Left hindlimb (tissue), 1 donor: ENCODE data around the gene C1RL.

ENCODE experiments used
- DNase-seq: peaks from one replicate; pipeline ENCODE4 v3.0.0-alpha.2; 2018

The C1RL gene

DNA sequence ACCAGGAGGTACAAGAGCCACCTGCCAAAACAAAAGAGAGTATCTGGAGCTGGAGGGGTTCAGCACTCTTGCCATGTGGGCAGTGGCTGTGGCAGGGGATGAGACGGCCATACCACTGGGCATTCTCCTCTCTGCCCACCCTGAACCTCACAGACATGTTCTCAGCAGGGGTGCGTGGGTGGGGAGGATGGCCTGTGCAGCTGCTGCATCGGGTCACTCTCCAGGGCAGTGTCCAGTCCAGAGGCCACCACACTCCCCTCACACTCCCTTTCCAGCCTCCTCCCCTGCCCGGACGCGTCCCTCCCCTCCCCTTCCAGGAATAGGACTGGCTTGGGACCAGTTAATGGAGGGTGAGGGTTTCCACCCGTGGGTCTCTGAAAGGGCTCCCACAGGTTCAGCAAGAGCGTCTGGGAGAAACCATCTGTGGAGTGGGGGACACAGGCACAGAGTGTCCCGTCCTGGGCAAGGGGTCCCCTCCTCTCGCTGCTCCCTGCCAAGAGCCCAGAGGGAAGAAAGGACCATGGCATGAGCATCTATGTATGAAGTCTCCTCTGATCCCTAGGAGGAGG is 17.3 kb downstream of the C1RL start:
- peak; percentile 69 for DNase-seq

DNA sequence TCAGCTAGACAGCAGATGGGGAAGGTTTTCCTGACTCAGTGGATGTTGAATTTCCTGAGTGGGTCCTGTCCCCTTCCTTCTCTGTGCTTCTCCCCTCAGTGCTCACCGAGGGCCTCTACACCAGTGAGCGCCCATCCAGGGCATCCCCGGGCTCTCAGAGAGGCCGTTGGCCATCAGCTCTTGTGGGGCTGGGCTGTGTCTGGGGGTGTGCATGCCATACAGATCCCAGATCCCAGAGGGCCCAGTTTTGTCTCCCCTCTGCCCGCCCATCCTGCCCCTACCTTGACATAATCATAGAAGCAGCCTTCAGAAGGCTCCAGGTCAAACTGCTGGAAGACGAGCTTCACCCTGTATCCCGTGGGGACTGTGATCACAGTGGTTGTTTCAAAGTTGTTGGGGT is 17.8 kb downstream of the C1RL start:
- DNase-seq: no peak

DNA sequence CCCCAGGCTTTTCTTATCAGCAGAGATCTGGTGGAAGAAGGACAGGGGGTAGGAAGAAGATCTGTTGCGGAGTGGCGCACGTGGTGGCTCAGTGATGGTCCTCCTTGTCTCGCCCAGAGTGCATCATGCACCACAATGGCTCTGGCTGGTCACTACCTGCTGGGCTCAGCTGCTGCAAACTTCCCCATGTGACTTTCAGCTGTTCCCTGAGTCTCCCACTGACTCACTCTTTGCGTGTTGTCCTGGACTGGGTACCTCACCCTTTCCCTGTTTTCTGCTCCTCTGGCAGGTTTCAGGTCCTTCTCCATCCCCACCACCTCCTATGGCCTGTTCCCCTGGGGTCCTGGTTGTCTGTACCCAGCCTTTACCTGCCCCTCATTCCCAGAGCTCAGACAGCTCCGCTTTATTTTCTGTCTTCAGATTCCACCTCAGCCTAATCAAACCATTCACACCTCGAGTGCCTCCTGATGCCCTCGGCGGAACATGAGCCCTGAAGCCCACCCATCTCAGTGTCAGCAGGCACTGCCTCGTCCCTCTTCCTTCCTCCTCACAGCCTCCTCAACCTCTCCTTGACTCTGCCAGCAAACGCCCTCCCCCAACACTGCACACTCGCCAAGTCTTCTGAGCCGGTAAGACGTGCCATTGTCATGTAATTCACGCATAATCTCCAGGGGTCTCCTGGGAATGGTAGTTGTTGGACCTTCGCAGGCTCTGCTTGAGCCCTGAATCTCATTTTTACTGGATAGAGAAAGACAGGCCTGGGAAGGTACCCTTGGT is 18.6 kb downstream of the C1RL start:
- no peak for DNase-seq

DNA sequence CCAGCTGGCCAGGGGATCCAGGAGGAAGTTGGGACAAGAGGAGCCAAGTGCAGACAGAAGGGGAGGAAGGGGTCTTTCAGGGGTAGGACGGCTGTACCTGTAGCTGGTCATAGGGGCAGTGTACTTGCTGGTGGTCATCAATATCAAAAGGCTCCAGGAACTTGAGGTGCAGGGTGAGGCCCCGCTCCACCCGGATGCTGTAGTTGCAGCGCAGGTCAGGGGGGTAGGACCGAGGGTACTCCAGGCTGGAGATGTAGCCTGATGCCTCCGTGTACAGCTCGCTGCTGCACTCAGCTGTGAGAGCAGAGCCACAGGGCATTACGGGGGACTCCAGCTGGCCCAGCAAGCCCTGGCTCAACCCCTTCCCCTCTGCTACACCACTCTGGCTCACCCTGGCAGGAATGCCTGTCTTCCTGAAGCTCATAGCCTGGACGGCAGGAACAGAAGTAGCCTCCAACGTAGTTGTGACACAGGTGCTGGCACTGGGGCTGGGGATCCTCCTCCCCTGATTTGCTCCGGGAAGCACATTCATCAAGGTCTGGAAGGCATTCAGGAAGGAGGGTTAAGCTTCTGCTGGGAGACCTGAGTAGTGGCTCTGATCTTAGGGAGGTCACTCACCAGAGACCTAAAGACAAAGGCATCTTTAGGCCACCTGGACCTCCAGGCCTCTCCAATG is 19.7 kb downstream of the C1RL start:
- no peak for DNase-seq

DNA sequence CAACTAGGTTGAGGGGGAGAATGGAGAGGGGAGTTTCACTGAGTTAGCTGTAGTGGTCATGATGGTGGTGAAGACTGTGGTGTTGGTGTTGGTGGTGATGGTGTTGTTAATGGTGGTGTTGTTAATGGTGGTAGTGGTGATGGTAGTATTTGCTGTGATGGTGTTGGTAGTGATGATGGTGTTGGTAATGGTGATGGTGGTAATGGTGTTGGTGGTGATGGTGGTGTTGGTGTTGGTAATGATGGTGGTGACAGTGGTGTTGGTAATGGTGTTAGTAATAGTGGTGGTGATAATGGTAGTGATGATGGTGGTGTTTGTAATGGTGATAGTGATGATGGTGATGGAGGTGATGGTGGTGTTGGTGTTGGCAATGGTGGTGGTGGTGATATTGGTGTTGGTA is 25.9 kb downstream of the C1RL start:
- no peak for DNase-seq

DNA sequence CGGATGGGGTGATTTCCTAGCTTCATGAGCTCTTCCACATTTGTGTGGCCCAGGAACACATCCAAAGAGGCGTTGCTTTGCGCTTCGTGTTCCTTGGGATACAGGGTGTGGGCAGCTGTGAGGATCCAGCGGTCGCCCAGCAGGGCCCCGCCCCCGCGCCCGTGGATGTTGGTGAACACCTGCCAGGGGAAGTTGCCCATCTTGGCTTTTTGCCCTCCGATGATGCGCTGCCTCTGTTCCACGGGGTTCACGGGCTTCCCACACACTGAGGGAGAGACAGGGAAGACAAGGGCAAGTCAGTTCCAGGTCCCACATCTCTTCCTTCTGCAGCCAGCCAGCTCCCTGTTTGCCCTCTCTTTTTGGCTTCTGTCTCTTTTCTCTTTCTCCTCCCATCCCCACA is 28.0 kb downstream of the C1RL start:
- DNase-seq: no peak

DNA sequence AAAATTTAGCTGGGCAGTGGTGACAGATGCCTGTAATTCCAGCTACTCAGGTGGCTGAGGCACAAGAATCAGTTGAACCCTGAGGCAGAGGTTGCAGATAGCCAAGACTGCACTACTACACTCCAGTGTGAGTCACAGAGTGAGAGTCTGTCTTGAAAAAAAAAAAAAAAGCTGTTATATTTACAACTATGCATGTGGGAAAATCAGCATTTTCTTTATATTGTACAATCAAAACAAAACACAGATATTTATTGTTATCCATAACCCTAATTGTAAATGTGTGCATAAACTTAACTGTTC is 29.2 kb downstream of the C1RL start:
- no peak for DNase-seq

DNA sequence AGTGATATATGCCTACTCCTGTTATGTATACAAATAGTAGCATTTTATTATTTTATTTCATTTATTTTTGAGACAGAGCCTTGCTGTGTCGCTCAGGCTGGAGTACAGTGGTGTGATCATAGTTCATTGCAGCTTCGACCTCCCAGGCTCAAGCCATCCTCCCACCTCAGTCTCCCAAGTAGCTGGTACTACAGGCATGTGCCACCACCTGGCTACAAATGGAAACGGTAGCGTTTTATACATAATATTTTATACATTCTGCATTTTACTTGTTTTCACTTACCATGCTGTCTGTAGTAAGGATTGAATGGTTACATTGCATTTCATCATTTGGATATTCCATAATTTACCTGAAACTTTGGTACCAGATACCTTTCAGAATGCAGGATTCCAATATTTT is 30.9 kb downstream of the C1RL start:
- DNase-seq: no peak

DNA sequence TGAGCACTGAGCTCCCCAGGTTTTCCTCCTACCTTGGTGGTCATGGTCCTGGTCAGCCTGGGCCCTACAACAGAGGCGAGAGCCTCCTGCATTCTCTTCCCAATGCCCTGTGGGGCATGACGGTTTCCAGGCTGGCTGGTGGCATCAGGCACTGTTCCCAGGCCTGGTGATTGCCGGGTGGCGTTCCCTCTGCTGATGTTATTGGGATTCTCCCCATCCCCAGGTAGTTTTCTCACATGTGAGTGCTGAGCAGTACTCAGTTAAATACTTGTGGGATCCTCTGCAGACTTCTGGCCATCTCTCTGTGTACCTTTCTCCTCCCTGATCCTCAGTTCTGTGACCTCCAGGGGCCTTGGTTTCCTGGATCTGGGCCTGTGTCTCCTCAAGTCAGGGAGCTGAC is 32.5 kb downstream of the C1RL start:
- no peak for DNase-seq

DNA sequence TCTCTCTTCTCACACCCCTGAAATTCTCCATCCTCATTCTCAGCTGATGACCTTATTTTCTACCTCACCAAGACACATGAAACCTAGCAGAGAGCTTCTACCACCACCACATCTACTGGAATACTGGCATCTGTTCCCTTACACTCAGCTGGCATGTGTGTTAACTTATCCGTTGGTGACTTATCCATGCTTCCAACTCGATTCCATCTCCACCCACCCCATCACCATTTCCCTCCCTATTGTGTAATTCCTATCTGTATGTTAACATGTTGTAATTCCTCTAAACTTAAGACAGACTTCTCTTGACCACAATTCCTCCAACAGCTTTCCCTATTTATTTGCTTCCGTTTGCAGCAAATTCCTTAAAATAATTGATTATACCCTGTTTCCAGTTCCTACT is 33.1 kb downstream of the C1RL start:
- DNase-seq: no peak

DNA sequence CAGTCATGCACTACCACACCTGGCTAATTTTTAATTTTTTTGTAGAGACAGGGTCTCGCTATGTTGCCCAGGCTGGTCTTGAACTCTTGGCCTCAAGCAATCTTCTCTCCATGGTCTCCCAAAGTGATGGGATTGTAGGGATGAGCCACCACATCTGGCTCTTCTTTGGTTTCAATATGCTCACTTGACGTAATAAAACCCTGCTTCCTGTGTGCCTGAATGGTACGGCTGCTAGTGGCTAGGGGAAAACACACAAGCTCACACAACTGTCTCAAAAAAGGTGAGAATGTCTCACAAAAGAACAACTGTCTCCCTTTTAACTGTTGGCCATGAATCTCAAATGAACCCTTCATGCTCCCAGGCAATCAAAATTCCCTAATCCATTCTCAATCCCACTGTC is 33.5 kb downstream of the C1RL start:
- no peak for DNase-seq

DNA sequence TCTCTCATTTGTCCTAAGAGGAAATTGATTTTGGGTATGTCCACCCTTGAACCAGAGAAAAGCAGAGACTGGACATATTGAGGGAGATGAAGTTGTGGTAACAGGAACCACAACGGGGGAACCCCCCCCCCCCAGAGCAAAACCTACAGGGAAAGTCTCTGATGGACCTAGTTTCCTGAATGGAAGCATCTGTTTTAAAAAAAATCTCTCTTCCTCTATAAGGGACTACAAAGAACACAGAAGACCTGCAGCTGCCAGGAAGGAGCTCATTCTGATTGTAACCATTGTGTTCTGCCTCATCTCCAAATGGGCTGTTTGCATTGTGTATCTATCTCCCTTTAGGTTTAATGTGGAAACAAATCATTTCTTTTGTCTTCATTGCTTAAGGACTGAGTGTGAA is 35.1 kb downstream of the C1RL start:
- DNase-seq: no peak

DNA sequence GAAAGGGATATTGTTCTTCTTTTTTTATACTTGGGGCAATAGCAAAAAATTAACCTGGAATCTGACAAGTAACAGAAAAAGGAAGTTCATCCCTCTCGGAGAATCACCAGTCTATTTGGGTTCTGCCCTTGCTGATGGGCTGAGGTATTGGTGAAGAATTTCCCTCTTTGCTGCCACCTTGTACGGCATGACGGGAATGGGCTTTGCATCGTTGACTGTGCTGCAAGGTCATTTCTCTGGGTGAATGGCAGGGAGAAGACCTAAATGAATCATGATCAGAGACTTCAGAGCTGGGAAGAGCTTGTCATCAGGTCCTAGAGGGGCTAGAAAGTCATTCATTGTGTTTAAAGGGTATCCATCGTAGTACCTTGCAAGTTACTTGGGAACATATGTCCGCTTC is 36.5 kb downstream of the C1RL start:
- DNase-seq: no peak

DNA sequence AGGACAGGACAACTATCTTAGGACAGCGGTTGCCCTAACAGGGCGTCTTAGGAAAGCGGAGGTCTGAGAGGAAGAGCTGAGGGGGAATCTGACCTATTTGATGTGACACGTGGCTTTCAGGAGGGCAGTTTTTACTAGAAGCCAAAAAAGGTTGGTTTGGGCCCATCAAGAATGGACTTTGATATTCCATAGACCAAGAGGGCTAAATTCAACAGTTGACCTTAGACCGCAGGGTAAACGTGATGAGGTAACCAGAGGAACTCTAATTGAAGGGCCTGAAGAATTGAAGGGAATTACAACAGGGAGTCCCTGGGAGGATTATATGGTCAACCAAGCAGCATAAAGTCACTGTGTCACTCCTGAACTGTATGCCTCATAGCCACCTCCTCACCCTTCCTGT is 37.0 kb downstream of the C1RL start:
- no peak for DNase-seq

DNA sequence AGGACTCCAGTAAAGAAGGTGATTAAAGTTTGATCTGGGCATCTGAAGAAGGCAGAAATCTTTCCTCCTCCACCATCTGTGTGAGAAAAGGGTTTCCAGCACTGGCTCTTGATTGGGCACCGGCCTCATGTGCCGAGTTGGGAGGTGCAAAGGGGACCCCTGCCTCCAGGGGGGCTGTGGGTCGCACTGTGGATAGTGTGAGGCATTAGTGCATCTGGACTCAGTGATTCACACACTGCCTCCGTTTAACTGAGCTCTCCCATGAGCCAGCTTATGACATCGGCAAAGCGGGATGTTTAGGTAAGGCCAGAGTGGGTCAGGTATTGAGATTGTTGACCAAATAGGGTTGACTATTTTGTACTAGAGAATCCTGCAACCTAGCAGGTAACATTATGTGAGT is 39.6 kb downstream of the C1RL start:
- DNase-seq: no peak

DNA sequence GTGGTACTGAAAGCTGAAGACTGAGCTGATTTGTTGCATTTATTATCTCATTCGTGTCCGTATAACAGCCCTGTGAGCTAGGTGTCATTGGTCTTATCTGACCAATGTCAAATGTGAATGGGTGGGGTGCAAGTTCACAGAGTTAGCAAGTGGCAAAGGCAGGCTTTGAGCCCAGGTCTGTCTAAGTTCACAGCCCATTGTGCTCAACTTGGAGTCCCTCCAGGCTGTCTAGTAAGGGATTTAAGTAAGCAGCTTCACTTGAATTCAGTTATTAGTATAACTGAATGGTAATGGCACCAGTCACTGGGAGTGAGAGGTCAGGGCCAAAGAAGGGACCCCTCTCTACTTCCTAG is 40.0 kb downstream of the C1RL start:
- no peak for DNase-seq

DNA sequence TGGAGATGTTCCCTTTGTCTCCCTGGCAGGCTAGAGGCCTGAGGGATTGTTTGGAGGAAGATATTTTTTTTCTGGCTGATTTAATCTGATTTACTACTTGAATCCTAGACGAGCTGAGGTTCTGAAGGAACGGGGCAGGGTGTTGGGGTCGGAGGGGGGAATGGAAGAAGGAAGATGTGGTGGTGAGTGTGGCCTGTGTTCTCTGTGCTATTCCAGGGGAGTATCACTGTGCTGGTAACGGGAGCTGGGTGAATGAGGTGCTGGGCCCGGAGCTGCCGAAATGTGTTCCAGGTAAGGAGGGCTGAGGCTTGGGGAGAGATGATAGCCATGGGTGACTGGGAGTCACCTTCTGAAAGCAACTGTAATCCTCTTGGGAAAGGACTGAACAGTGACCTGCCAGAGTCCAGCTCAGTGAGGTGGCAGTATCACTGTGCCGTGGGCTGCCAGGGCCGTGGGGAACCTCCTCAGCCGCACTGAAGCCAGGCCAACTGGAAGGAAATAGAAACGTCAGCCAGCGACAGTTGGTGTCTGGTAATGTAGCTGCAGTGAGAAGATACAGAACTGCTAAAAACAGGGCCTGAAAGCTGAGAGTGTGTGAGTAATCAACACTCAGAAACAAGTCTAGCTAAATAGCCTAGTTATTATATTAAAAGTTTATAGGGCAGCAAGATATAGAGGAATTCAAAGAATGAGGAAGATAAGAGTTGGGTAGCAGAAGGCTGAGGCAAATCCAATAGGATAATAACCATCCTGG is 40.6 kb downstream of the C1RL start:
- DNase-seq: no peak

DNA sequence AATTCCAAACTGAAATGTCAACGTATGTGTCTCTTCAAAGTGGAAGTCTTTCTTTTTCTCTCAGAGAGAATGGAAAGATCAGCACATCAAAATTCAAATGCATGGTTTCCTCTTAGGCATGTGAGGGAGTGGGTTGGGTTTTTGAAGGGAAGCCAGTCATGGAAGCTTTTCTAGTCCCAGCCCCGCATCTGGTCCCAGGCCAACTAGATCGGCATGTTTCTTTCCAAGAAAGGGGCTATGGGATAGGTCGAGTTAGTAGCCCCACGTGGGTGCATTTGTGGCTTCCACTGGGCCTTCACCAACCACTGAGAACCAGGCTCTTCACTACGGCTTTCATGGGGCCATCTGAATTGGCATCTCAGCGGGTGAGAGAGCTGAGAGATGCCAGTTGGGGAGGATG is 41.9 kb downstream of the C1RL start:
- no peak for DNase-seq

DNA sequence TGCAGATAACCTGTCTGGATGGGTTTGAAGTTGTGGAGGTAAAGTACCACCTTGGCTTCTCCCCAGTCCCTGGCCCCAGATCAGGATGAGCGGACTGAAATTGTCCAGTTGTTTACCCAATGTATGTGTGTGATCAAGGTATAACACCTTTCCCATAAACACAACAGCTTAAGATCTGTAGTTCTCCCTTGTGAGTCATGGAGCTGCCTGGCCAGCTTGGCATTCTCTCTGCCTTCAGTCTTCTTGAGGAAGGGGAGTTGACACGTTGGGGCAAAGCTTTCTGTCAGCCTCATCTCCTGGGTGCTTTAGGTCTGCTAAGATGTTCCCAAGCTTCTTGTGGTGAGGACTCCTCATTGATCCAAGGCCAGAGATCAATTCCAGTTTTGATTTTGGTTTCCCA is 42.4 kb downstream of the C1RL start:
- DNase-seq: no peak

DNA sequence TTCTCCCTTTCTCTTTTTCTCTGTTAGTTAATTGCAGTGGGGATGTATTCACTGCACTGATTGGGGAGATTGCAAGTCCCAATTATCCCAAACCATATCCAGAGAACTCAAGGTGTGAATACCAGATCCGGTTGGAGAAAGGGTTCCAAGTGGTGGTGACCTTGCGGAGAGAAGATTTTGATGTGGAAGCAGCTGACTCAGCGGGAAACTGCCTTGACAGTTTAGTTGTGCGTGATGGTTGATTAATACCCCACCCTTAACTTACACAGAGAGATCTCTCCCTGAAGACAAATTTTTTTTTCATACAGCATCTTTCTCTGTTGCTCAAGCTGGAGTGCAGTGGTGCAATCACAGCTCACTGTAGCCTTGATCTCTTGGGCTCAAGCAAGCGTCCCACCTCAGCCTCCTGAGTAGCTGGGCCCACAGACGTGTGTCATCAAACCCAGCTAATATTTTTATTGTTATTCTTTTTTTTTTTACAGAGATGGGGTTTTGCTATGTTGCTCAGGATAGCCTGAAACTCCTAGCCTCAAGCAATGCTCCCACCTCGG is 43.9 kb downstream of the C1RL start:
- no peak for DNase-seq

DNA sequence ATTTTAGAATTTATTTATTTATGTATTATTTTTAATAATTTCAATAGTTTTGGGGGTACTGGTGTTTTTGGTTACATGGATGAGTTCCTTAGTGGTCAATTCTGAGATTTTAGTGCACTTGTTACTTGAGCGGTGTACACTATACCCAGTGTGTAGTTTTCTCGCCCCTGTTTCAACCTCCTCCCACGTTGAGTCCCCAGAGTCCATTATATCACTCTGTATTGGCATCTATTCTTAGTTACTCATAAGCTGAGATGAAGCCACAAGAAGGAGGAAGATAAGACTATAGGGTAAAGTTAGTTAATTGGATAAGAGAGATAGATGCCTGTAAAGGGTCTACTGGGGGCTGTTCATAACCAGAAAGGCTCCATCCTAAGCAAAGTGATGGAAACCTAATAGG is 44.5 kb downstream of the C1RL start:
- DNase-seq: no peak

DNA sequence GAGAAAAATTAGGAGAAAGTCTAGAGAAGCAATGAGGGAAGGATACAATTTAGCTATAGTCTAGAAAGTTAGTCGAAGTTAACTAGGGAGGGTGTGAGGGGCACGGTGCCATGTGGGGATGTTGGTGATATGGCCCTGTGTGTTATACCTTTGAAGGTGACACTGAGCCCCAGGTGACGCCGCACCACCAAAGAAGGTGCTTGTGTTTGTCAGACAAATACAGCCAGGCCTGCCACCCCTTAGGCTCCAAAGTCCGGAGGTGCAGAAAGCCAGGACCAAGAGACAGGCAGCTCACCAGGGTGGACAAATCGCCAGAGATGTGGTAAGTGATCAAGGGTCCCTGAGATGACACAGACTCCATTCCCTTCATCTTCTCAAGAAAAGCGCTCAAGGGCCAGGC is 47.4 kb downstream of the C1RL start:
- DNase-seq: no peak

DNA sequence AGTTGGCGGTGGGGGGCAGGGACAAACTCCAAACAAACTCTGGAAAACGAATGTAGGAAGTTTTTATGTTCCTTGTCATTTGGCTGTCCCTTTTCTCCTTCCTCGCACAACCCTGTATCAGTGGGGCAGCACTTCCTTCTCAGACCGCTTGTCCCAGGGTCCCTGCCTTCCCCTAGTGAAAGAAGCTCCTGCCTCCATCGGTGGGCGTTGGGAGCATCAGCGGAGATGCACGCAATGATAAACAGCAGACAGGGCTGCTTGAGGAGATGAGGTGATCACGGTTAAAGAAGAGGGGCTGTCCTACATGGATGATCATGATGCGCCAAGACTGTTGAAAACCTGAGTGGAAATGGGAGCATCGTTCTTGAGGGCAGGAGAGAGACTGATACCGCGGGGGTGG is 47.9 kb downstream of the C1RL start:
- no peak for DNase-seq
